LNCAP (cell line): Measurements from ENCODE around the gene ICA1.

ENCODE experiments used
- CTCF ChIP-seq: fragments of 450-650 bp; IDR thresholded peaks from 2 replicates; pipeline ENCODE4 v1.5.1; 2017; ENCODE audit warnings: mild to moderate bottlenecking

ICA1 gene

GRCh38 chr7:8126601-8127167, 135.3 kb downstream of the ICA1 start:
- TF ChIP-seq CTCF, result no peak

- no peak for TF ChIP-seq CTCF
Measured at GRCh38 chr7:8125680-8126444, 136.1 kb downstream of the ICA1 start.

- no peak for TF ChIP-seq CTCF
Measured at GRCh38 chr7:8121243-8121642, 140.7 kb downstream of the ICA1 start.

- TF ChIP-seq CTCF, result no peak
Measured at GRCh38 chr7:8120390-8121058, 141.4 kb downstream of the ICA1 start.

GRCh38 chr7:8119262-8119661, 142.7 kb downstream of the ICA1 start:
- no peak for TF ChIP-seq CTCF

GRCh38 chr7:8117195-8117594, 144.8 kb downstream of the ICA1 start:
- TF ChIP-seq CTCF, result no peak

GRCh38 chr7:8115547-8116402, 146.2 kb downstream of the ICA1 start:
- TF ChIP-seq CTCF, result no peak
